Measurements from ENCODE around the gene TTC32.
"Not testable (repeated sequence)": the region's sequence is repeated elsewhere in the genome, so short reads cannot be mapped to it uniquely, and the experiment has no call there.

TTC32 gene

GRCh38 chr2:19883971-19884720 is 17.6 kb downstream of the TTC32 start:
- no peak for DNase-seq (ENCODE audit: low spot score)
- in situ Hi-C loops (cut with MboI; ENCODE audit: low pct_unique_long_range_greater_than_20kb, low sequenced_read_pairs, unreplicated experiment) = no loop called here
- no peak for TF ChIP-seq CTCF (IDR thresholded peaks at IDR 0.05; ENCODE audit: extremely low read depth, insufficient read depth, missing control alignments)

GRCh38 chr2:19883486-19883885 is 18.3 kb downstream of the TTC32 start:
- no peak for TF ChIP-seq CTCF (IDR thresholded peaks at IDR 0.05; ENCODE audit: extremely low read depth, insufficient read depth, missing control alignments)
- in situ Hi-C loops (cut with MboI; ENCODE audit: low pct_unique_long_range_greater_than_20kb, low sequenced_read_pairs, unreplicated experiment) = no loop called here
- DNase-seq (ENCODE audit: low spot score) = no peak

- DNase-seq (ENCODE audit: low spot score) = no peak
- in situ Hi-C loops (cut with MboI; ENCODE audit: low pct_unique_long_range_greater_than_20kb, low sequenced_read_pairs, unreplicated experiment) = no loop called here
- TF ChIP-seq CTCF (IDR thresholded peaks at IDR 0.05; ENCODE audit: extremely low read depth, insufficient read depth, missing control alignments) = no peak
Observed at GRCh38 chr2:19882286-19882685, 19.5 kb downstream of the TTC32 start.

- in situ Hi-C loops (cut with MboI; ENCODE audit: low pct_unique_long_range_greater_than_20kb, low sequenced_read_pairs, unreplicated experiment) = no loop called here
- DNase-seq (ENCODE audit: low spot score) = no peak
- TF ChIP-seq CTCF (IDR thresholded peaks at IDR 0.05; ENCODE audit: extremely low read depth, insufficient read depth, missing control alignments) = no peak
Observed at GRCh38 chr2:19881908-19882265, 19.9 kb downstream of the TTC32 start.

GRCh38 chr2:19881221-19881907 is 20.4 kb downstream of the TTC32 start:
- TF ChIP-seq CTCF (IDR thresholded peaks at IDR 0.05; ENCODE audit: extremely low read depth, insufficient read depth, missing control alignments) = no peak
- in situ Hi-C loops (cut with MboI; ENCODE audit: low pct_unique_long_range_greater_than_20kb, low sequenced_read_pairs, unreplicated experiment) = no loop called here
- no peak for DNase-seq (ENCODE audit: low spot score)

GRCh38 chr2:19880191-19880590 is 21.6 kb downstream of the TTC32 start:
- in situ Hi-C loops (cut with MboI; ENCODE audit: low pct_unique_long_range_greater_than_20kb, low sequenced_read_pairs, unreplicated experiment); DNase-seq (ENCODE audit: low spot score): not testable (repeated sequence)

- no peak for TF ChIP-seq CTCF (IDR thresholded peaks at IDR 0.05; ENCODE audit: extremely low read depth, insufficient read depth, missing control alignments)
- in situ Hi-C loops (cut with MboI; ENCODE audit: low pct_unique_long_range_greater_than_20kb, low sequenced_read_pairs, unreplicated experiment) = no loop called here
- no peak for DNase-seq (ENCODE audit: low spot score)
Observed at GRCh38 chr2:19879120-19879519, 22.7 kb downstream of the TTC32 start.
